Measurements from ENCODE around the gene ANXA9.

The ANXA9 gene

GRCh38 chr1:151006327-151007052 is 24.4 kb downstream of the ANXA9 start, which contains the start of gene MINDY1:
Gene MINDY1 (minus strand): TSS chr1:151006902. CDS start chr1:151002617, 4,285 bp downstream.
- no peak for DNase-seq

GRCh38 chr1:151007853-151008243 is 25.8 kb downstream of the ANXA9 start:
- no peak for DNase-seq

- peak; percentile 92 for DNase-seq
Measured at GRCh38 chr1:151008244-151009205, 26.4 kb downstream of the ANXA9 start, which contains the start of gene PRUNE1. Gene PRUNE1 (plus strand): TSS chr1:151008449. CDS start chr1:151008633, 184 bp downstream.

DNA sequence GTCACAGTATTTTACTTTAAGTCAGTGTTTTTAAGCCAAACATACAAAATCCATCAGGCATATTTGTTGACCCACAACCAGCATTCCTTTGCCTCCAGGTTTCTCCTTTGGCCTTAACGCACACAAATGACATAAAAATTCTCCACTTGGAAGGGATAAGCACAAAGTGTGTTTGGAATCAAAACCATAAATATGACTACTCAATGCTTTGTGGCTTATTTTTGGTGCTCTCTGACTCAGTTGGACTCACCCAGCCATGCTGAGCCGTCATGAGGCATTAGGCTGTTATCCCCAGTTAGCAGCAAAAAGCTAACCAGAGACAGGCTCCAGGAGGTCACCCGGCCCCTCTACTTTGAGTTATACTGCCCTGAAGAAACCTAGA is 27.1 kb downstream of the ANXA9 start:
- DNase-seq, result no peak

DNA sequence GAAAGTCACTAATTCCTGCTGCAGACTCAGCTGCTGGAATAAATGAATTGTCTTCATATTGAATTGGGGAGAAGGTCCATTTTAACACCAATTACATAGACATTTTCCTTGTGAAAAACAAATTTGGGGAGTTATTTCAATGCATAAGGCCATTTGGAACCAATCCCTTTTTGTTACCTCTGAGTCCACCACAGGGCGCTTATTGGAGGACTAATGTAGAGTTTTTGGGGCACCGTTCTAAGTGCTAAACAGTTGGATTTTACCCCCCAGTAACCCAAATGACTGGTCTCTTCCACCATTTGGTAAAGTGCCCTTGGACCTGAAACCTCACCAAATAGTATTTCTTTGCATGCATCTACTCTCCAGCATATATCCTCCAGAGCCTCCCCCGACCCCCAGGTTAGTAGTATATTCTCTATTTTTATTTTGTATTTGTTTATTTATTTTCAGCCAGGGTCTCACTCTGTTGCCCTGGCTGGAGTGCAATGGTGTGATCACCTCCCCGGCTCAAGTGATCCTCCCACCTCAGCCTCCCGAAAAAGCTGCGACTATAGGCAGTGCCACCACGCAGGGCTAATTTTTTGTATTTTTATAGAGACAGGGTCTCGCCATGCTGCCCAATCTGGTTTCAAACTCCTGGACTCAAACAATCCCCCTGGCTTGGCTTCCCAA is 27.7 kb downstream of the ANXA9 start:
- no peak for DNase-seq

DNA sequence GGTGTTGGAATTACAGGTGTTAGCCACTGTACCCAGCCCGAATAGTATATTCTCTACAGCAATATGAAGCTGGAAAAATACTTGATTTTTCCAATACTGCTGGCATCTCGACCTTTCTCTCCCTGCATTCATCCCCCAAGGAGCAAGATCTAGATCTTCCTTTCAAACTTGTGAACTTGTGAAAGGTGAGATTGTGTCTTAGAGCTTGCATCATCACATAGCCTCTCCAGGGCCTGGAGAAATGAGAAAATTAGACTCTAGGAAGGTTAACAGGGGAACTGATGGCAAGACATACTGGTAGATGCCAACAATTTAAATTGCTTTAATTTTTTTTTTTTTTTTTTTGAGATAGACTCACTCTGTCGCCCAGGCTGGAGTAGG is 28.2 kb downstream of the ANXA9 start:
- no peak for DNase-seq

DNA sequence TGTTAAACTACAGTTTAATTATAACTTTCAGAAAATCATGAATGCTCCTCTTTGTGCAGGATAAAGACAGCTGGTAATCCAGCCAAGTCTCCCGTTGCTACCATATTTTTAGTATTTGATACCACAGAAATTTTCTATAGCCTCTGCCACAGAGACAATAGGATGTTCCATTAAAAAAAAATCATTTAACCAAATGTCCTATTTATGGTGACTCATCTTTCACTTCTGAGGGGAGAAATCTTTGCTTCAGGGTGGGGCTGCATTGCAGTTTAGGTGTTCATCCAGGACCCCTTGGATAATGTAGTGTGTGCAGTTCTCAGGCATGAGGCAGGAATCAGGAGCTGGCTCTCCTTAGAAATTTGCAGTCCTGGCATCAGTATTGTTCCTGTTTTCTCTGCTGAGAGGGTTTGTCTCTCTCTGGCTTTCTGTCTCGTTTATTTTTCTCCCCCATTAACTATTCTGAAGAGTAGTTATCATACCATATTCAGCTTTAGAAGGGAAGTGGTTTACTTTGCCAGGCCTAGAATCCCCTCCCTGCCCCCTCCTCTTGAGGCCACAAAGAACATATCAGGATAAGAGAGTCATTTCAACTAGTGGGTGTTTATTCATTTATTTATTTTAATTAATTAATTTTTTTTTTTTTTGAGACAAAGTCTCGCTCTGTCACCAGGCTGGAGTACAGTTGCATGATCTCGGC is 29.2 kb downstream of the ANXA9 start:
- no peak for DNase-seq

- no peak for DNase-seq
Measured at GRCh38 chr1:151012684-151013471, 30.8 kb downstream of the ANXA9 start.

GRCh38 chr1:151013518-151013917 is 31.4 kb downstream of the ANXA9 start:
- no peak for DNase-seq

- DNase-seq, result peak; percentile 74
Measured at GRCh38 chr1:151024540-151025146, 42.6 kb downstream of the ANXA9 start.

DNA sequence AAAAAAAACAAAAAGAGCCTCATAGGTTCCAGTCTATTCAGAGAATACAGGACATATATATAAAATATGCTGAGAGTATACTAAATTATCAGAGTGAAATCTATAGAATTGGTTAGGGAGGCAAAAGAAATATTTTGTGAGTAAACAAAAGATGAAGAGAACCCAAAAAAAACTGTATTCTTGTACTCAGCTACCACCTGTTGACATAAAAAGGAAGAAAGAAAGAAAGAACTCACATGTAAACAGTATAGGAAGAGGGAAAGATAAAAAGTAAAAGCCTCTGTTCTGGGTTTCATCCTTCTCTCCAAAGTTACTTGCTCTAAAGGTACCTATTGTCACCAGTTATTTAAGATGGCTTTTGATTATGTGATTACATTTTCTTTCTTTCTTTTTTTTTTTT is 44.4 kb downstream of the ANXA9 start:
- no peak for DNase-seq

- DNase-seq, result no peak
Measured at GRCh38 chr1:151032164-151032563, 50.1 kb downstream of the ANXA9 start.

DNA sequence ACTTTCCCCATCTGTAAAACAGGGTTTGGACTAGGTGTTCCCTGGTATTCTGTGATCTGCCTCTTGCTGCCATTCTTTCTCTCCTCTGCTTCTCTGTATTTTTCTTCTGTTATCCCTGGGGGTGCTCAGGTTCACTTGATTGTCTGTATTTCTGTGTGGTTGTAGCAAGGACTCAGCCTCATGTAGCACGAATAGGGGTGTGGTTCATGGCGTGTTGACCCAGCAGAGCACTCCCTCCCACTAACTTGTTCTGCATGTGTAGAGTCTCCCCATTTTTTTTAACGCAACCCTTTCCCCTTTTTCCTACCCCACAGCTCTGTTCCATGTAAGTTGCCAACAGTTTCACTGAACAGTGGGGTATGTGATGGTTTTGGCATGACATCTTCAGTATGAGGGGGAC is 53.1 kb downstream of the ANXA9 start:
- DNase-seq, result no peak

DNA sequence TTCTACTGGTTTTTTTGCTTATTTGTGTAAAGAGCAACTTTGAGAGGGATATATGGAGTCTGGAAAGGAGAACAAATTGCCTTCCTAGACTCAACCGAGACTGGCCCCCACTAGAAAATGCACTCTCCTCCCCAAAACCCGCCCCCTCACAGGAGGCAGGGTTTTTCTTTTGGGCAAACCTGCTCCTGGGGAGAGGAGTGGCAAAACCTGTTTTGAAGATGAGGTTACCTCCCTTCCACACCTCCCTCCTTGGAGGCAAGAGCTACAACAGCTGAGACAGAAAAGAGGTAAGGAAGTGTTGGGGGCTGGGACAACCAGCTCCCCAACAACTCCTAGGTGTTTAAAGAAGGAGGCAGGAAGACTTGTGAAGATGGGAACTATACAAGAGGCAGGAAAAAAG is 54.3 kb downstream of the ANXA9 start, which contains the start of gene BNIPL:
Gene BNIPL (plus strand): TSS at position 231 of the 400 bp plus-strand sequence. CDS start 140 bp downstream, at position 371.
- no peak for DNase-seq

- DNase-seq, result no peak
Measured at GRCh38 chr1:151037032-151037431, 54.9 kb downstream of the ANXA9 start.

- DNase-seq, result no peak
Measured at GRCh38 chr1:151039521-151039920, 57.4 kb downstream of the ANXA9 start.

GRCh38 chr1:151043163-151043562 is 61.1 kb downstream of the ANXA9 start:
- no peak for DNase-seq

All from activated effector memory CD4-positive, alpha-beta T cell treated with Interleukin-2 at 50 U/mL for 16 hours (primary cell).